Hematopoietic multipotent progenitor cell treated with erythropoietin and hydrocortisone succinate and interleukin-3 and kit ligand, for 8 days (in vitro differentiated cells): ENCODE data around the gene PPP1R12B.
"Not testable (repeated sequence)": the region's sequence is repeated elsewhere in the genome, so short reads cannot be mapped to it uniquely, and the experiment has no call there.

Source experiments
- DNase-seq: peaks from one replicate; pipeline ENCODE4 v3.0.0-alpha.2; 2015

Gene PPP1R12B

GRCh38 chr1:202456372-202457169 lies 108.1 kb downstream of the PPP1R12B start:
- not testable (repeated sequence) for DNase-seq

GRCh38 chr1:202458651-202459050 lies 110.2 kb downstream of the PPP1R12B start:
- not testable (repeated sequence) for DNase-seq

- not testable (repeated sequence) for DNase-seq
These were observed 111.1 kb downstream of the PPP1R12B start for GRCh38 chr1:202459470-202460142.

- DNase-seq, result not testable (repeated sequence)
These were observed 111.6 kb downstream of the PPP1R12B start for GRCh38 chr1:202460143-202460495.

GRCh38 chr1:202462342-202463076 lies 114.0 kb downstream of the PPP1R12B start:
- DNase-seq, result peak; percentile 57

- DNase-seq, result peak; percentile 14
These were observed 115.7 kb downstream of the PPP1R12B start for GRCh38 chr1:202464153-202464742.

GRCh38 chr1:202465644-202466270 lies 117.3 kb downstream of the PPP1R12B start:
- DNase-seq, result not testable (repeated sequence)

GRCh38 chr1:202466339-202466738 lies 117.8 kb downstream of the PPP1R12B start:
- not testable (repeated sequence) for DNase-seq

GRCh38 chr1:202467381-202467780 lies 118.9 kb downstream of the PPP1R12B start:
- DNase-seq, result not testable (repeated sequence)

GRCh38 chr1:202468695-202469094 lies 120.2 kb downstream of the PPP1R12B start:
- DNase-seq, result not testable (repeated sequence)

- not testable (repeated sequence) for DNase-seq
These were observed 120.6 kb downstream of the PPP1R12B start for GRCh38 chr1:202469123-202469522.

- no peak for DNase-seq
These were observed 122.7 kb downstream of the PPP1R12B start for GRCh38 chr1:202471246-202471645.

GRCh38 chr1:202472347-202473124 lies 124.0 kb downstream of the PPP1R12B start:
- DNase-seq, result not testable (repeated sequence)

- DNase-seq, result not testable (repeated sequence)
These were observed 125.0 kb downstream of the PPP1R12B start for GRCh38 chr1:202473266-202474045.

GRCh38 chr1:202479661-202480060 lies 131.2 kb downstream of the PPP1R12B start:
- DNase-seq, result not testable (repeated sequence)

GRCh38 chr1:202480640-202481039 lies 132.1 kb downstream of the PPP1R12B start:
- not testable (repeated sequence) for DNase-seq

GRCh38 chr1:202483362-202483761 lies 134.9 kb downstream of the PPP1R12B start:
- not testable (repeated sequence) for DNase-seq

- not testable (repeated sequence) for DNase-seq
These were observed 135.5 kb downstream of the PPP1R12B start for GRCh38 chr1:202484032-202484431.

GRCh38 chr1:202484820-202485219 lies 136.3 kb downstream of the PPP1R12B start:
- DNase-seq, result not testable (repeated sequence)

- peak; percentile 55 for DNase-seq
These were observed 139.7 kb downstream of the PPP1R12B start for GRCh38 chr1:202488178-202488649.

- not testable (repeated sequence) for DNase-seq
These were observed 140.6 kb downstream of the PPP1R12B start for GRCh38 chr1:202489101-202489500.
